Natural killer cell (primary cell): ENCODE results near the gene RNF4. TPM values are rescaled to one million over a fixed set of nuclear protein-coding genes. Genes with fewer than 3 reads are reported as not detected.

Source experiments
- ATAC-seq, 3 donors: fragments of 150-1000 bp in 2 of 3; fragments of 200-7000 bp in 1 of 3; cut with Tn5 transposase; 1 replicate in 1 of 3; 2 replicates in 2 of 3; pipeline ENCODE4 v1.10.0; 2021; ENCODE audit warnings: mild to moderate bottlenecking in 2 of 3, moderate library complexity in 2 of 3
- DNase-seq, 2 donors: peaks; one replicate each; pipeline versions ENCODE4 v3.0.0 to v3.0.0-alpha.2; 2013 to 2021; ENCODE audit warnings: mixed read lengths in 1 of 2
- H3K27ac ChIP-seq: one replicate; pipeline ENCODE4 v1.5.1; 2013; ENCODE audit warnings: mild to moderate bottlenecking, low read length
- H3K27me3 ChIP-seq: one replicate; pipeline ENCODE4 v1.6.1; 2013; ENCODE audit warnings: low read length; ENCODE audit not compliant: control insufficient read depth, insufficient read depth
- H3K36me3 ChIP-seq: one replicate; pipeline ENCODE4 v1.6.1; 2013; ENCODE audit warnings: low read length; ENCODE audit not compliant: control insufficient read depth, insufficient read depth
- H3K4me1 ChIP-seq: one replicate; pipeline ENCODE4 v1.6.1; 2013; ENCODE audit warnings: low read length; ENCODE audit not compliant: control insufficient read depth, insufficient read depth
- H3K4me3 ChIP-seq: one replicate; pipeline ENCODE4 v1.5.1; 2013; ENCODE audit warnings: low read length
- H3K9me3 ChIP-seq: one replicate; pipeline ENCODE4 v1.6.1; 2013; ENCODE audit warnings: low read length; ENCODE audit not compliant: control insufficient read depth, insufficient read depth
- H3K27ac Mint-ChIP-seq, 2 donors: one replicate each; pipeline ENCODE4 v1.8.0; 2022; ENCODE audit warnings: mild to moderate bottlenecking in 2 of 2, mixed read lengths in 2 of 2, moderate library complexity in 1 of 2
- H3K27me3 Mint-ChIP-seq, 2 donors: one replicate each; pipeline ENCODE4 v1.8.0; 2022; ENCODE audit warnings: low read depth in 2 of 2, mixed read lengths in 2 of 2
- H3K36me3 Mint-ChIP-seq: one replicate; pipeline ENCODE4 v1.8.0; 2022; ENCODE audit warnings: mixed read lengths
- H3K4me1 Mint-ChIP-seq, 2 donors: one replicate each; pipeline ENCODE4 v1.8.0; 2022; ENCODE audit warnings: mixed read lengths in 2 of 2
- H3K4me3 Mint-ChIP-seq: one replicate; pipeline ENCODE4 v1.8.0; 2022; ENCODE audit warnings: mild to moderate bottlenecking, moderate library complexity, mixed read lengths
- H3K9me3 Mint-ChIP-seq, 2 donors: one replicate each; pipeline ENCODE4 v1.8.0; 2022; ENCODE audit warnings: mixed read lengths in 2 of 2
- CTCF ChIP-seq: fragments of 200-600 bp; IDR thresholded peaks from one replicate; pipeline ENCODE4 v1.8.0; 2022; ENCODE audit warnings: antibody characterized with exemption
- WGBS: methylation state at CpG from one replicate; pipeline ENCODE4 v1.1.7; 2013; ENCODE audit warnings: missing lambda C conversion rate; ENCODE audit not compliant: insufficient coverage; 5-methylcytosine and 5-hydroxymethylcytosine counted together
- intact Hi-C: fragments of 100-400 bp; cut with micrococcal nuclease; formaldehyde crosslinking; loops from one replicate; pipeline ENCODE4 v1.14.2; 2022
- total RNA-seq, 4 donors: library from RNA; stranded (reverse); fragments of 120-200 nt in 1 of 4; gene quantifications; one replicate each; pipeline versions ENCODE4 v1.2.3 to v1.2.4, GENCODE V29; 2013 to 2022

RNF4 gene
- total RNA-seq, 3 donors from 2014 or later (not counting 1 experiment from before 2014, with no cell fraction given), result 103 to 130 (median 123) TPM

- Histone ChIP-seq H3K36me3 (no peaks in the 10 kb centered on the region), H3K27ac (no peak overlapping the region), H3K27me3 (no peaks in the 10 kb centered on the region), H3K9me3 (no peaks in the 10 kb centered on the region), H3K4me3 (no peak overlapping the region), H3K4me1 (no peaks in the 10 kb centered on the region)
- no peak for TF ChIP-seq CTCF
- H3K27ac Mint-ChIP-seq, result no peak overlapping the region
- no peaks in the 10 kb centered on the region for H3K9me3 Mint-ChIP-seq
- no peaks in the 10 kb centered on the region for H3K36me3 Mint-ChIP-seq
- intact Hi-C loops, result no loop called here
- no peaks in the 10 kb centered on the region for H3K4me1 Mint-ChIP-seq
- 89% methylated on average over 25 of the region's 25 CpGs for WGBS
- no peak for ATAC-seq
- no peaks in the 10 kb centered on the region for H3K27me3 Mint-ChIP-seq
- DNase-seq, result no peak
- H3K4me3 Mint-ChIP-seq, result no peak overlapping the region
Measured at GRCh38 chr4:2451821-2452785, 16.8 kb upstream of the RNF4 start.

GRCh38 chr4:2457481-2458295 lies 11.2 kb upstream of the RNF4 start:
- no peak overlapping the region for H3K4me3 ChIP-seq
- no peak for TF ChIP-seq CTCF
- no peak for ATAC-seq
- H3K9me3 ChIP-seq, result no peaks in the 10 kb centered on the region
- H3K36me3 ChIP-seq, result no peaks in the 10 kb centered on the region
- H3K27me3 ChIP-seq, result no peaks in the 10 kb centered on the region
- no peaks in the 10 kb centered on the region for H3K36me3 Mint-ChIP-seq
- peaks cover 0 to 6% of the 10 kb centered on the region in 2 donors for H3K4me1 Mint-ChIP-seq
- no peak overlapping the region for H3K27ac ChIP-seq
- WGBS, result 91% methylated on average over 24 of the region's 24 CpGs
- H3K4me1 ChIP-seq, result peaks cover 5% of the 10 kb centered on the region
- intact Hi-C loops, result no loop called here
- peaks cover 0 to 6% of the 10 kb centered on the region in 2 donors for H3K27me3 Mint-ChIP-seq
- H3K9me3 Mint-ChIP-seq, result no peaks in the 10 kb centered on the region
- no peak overlapping the region for H3K4me3 Mint-ChIP-seq
- no peak for DNase-seq
- H3K27ac Mint-ChIP-seq, result no peak overlapping the region

GRCh38 chr4:2458546-2459491 lies 10.1 kb upstream of the RNF4 start:
- H3K27ac Mint-ChIP-seq, result no peak overlapping the region
- H3K27ac ChIP-seq, result no peak overlapping the region
- no peaks in the 10 kb centered on the region for H3K27me3 ChIP-seq
- peaks cover 13% of the 10 kb centered on the region for H3K4me1 ChIP-seq
- ATAC-seq, result no peak
- H3K4me3 ChIP-seq, result no peak overlapping the region
- H3K4me3 Mint-ChIP-seq, result no peak overlapping the region
- no peak for TF ChIP-seq CTCF
- no peak for DNase-seq
- H3K4me1 Mint-ChIP-seq, result peaks cover 0 to 14% of the 10 kb centered on the region in 2 donors
- no peaks in the 10 kb centered on the region for H3K9me3 ChIP-seq
- intact Hi-C loops, result no loop called here
- no peaks in the 10 kb centered on the region for H3K36me3 ChIP-seq
- no peaks in the 10 kb centered on the region for H3K9me3 Mint-ChIP-seq
- peaks cover 0 to 6% of the 10 kb centered on the region in 2 donors for H3K27me3 Mint-ChIP-seq
- H3K36me3 Mint-ChIP-seq, result no peaks in the 10 kb centered on the region
- WGBS, result 93% methylated on average over 38 of the region's 38 CpGs
